Fibroblast of skin of back (primary cell): Measurements from ENCODE around the gene SERPINF2.

Experiments used
- DNase-seq: peaks from one replicate; pipeline ENCODE4 v3.0.0-alpha.2; 2013

SERPINF2 gene

GRCh38 chr17:1716076-1716911, 26.4 kb upstream of the SERPINF2 start:
- peak; percentile 100 for DNase-seq

DNA sequence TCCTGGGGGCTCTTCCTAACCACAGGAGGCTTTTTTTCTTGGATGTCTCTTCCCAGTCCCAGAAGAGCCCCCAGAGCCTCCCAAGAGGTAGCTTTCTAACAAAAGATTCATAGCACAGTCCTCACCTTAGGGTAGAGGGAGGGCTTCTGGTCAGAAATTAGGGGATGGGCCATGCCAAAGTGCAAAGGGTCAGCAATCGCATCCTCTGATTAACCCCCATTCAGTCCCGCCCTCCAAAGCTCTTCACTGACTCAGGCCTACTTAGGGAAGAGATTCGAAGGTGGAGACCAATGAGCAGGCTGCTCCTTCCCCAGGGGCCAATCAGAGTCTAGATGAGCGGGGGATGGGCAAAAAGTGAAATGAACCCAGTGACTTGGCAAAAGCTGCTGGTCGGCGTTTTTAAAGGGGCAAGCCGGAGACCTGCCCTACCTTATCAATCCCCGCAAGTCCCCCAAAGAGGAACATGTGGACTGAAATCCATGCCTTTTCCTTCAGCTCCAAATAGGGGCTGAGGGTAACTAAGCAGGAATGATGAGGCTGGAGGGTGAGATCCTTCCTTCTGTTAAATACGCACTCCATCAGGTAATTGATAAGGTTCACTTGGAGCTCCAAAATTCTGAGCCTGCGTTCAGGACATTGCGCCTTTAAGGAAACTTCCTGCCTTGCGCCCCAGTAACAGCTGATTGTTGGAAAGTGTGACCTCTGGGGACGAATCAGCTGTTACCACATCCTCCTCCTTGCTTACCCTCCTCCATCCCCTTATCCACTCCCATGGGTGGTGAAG, 25.6 kb upstream of the SERPINF2 start:
- peak; percentile 99 for DNase-seq

DNA sequence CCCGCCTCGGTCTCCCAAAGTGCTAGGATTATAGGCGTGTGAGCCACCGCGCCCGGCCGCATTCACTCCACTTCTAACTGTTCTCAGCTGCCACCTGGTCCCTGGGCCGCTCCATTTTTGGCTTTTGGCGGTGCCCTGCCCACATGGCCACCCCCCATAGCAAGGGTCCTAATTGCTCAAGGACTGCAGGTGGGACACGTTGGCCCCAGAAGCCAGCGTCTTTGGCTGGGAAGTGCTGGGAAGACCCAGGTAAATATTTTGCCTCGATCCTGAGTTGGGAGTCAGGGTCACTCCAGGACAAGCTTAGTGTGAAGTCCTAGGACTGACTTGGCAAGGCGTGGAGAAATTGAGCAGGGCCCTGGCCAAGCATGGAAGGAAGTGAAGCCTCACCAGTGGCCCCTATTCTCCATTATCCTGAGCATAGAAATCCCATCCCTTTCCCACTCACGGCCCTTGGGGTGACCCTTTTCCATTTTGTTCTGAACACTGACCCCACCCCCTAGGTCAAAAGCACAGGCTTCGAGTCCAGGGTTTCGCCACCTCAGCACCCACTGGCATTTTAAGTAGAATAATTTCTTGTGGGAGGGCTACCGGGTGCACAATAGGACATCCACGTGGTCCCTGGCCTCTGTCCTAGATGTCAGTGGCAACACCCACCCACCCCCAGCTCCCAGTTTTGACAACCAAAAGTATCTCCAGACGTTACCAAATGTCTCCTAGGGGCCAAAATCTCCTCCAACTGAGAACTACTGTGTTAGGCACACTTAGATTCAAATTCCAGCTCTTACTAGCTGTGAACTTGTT, 24.1 kb upstream of the SERPINF2 start:
- DNase-seq, result no peak

GRCh38 chr17:1720856-1721386, 21.8 kb upstream of the SERPINF2 start:
- DNase-seq, result peak; percentile 43

DNA sequence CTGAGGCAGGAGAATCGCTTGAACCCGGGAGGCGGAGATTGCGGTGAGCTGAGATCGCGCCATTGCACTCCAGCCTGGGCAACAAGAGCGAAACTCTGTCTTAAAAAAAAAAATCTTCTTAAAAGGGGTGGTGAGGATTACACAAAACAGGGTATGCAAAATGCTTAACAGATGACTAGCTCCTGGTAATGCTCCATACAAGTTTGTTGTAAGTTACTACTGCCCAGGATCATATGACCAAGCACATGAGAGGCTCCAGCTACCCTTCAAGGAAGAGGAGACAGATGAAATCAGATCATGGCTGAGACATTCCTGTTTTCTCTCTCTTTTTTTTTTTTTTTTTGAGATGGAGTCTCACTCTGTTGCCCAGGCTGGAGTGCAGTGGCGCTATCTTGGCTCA, 20.6 kb upstream of the SERPINF2 start:
- peak; percentile 33 for DNase-seq

DNA sequence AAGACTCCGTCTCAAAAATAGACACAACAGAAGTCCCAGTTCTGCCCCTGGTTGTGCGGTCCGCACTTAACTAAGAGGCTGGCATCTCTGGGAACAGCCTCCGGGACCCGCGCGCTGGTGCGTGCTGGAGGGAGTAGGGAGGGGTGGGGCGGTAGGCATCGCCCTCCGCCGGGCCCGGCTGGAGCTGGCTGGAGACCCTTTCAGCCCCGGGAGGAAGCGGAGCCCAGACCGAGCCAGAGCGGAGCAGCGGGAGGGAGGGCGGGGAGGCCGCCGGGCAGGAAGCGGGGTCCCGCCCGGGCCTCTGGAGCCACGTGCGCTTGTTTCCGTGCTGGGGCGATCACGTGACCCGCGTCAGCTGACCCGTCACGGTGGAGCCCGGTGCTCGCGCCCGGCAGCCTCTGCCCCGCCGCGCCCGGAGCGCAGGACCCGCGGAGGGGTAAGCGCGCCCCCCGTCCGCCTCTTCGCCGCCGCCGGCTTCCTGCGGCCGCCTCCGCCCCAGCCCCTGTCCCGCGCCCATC, 18.3 kb upstream of the SERPINF2 start, which contains the start of gene WDR81:
WDR81 (plus strand) TSS at position 354 of the 518 bp plus-strand sequence. CDS start 256 bp downstream, outside the sequence.
- DNase-seq, result peak; percentile 87

- DNase-seq, result no peak
These were observed 17.6 kb upstream of the SERPINF2 start for GRCh38 chr17:1724869-1725641.

DNA sequence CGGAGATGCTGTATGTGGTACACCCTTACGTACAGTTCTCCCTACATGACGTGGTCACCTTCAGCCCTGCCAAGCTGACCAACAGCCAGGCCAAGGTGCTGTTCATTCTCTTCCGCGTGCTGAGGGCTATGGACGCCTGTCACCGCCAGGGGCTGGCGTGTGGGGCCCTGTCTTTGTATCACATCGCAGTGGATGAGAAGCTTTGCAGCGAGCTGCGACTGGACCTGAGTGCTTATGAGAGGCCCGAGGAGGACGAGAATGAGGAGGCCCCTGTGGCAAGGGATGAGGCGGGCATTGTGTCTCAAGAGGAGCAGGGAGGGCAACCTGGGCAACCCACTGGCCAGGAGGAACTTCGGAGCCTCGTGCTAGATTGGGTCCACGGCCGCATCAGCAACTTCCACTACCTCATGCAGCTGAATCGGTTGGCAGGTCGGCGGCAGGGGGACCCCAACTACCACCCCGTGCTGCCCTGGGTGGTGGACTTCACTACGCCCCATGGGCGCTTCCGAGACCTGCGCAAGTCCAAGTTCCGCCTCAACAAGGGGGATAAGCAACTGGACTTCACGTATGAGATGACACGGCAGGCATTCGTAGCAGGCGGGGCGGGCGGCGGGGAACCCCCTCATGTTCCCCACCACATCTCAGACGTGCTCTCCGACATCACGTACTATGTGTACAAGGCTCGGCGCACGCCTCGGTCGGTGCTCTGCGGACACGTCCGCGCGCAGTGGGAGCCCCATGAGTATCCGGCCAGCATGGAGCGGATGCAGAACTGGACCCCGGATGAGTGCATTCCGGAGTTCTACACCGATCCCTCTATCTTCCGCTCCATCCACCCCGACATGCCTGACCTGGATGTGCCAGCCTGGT, 16.8 kb upstream of the SERPINF2 start:
- no peak for DNase-seq

- no peak for DNase-seq
These were observed 15.9 kb upstream of the SERPINF2 start for GRCh38 chr17:1726626-1727257.

GRCh38 chr17:1727258-1727789, 15.3 kb upstream of the SERPINF2 start:
- no peak for DNase-seq

- no peak for DNase-seq
These were observed 14.6 kb upstream of the SERPINF2 start for GRCh38 chr17:1727876-1728630.

DNA sequence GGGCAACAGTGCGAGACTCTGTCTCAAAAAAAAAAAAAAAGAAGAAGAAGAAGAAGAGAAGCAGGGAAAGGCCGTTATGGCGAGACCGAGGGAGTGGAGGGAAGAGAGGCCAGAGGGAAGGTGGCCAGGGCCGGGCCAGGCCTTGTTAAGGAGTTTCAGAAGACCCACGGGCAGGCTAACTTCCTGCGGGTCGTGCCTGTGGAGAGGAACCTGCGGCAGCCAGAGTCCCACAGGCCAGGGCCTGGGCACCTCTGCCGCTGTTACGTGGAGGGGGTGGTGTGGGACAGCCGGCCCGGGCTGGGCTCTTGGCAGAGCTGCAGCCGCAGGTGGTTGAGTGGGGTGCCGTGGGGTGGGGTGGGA, 12.7 kb upstream of the SERPINF2 start:
- DNase-seq, result no peak

DNA sequence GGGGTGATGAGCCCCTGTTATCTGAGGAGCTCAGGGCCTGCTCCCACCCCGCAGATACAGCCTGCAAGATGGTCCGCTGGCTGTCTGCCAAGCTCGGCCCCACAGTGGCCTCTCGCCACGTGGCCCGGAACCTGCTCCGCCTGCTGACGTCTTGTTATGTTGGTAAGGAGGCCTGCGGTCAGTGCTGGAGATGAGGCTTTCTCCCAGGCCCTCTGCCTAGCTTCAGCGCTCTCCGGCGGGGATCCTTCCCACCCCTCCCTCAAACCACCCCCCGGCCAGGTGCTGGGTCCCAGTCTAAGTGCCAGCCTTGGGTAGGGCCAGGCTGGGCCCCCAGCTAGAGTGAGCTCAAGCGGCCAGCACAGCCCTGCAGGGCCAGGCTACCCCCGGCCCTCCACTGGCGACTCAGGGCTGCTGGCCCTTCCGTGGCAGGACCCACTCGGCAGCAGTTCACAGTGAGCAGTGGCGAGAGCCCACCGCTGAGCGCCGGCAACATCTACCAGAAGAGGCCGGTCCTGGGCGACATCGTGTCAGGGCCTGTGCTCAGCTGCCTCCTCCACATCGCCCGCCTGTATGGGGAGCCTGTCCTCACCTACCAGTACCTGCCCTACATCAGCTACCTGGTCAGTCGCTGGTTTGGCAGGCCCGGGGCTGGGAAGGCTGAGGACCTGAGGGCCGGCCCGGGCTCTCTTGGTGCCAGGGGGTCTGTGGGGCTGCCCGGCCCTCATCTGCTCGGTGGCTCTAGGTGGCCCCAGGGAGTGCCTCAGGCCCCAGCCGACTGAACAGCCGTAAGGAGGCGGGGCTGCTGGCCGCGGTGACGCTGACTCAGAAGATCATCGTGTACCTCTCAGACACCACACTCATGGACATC, 12.1 kb upstream of the SERPINF2 start:
- no peak for DNase-seq

GRCh38 chr17:1731194-1731506, 11.5 kb upstream of the SERPINF2 start:
- DNase-seq, result no peak

DNA sequence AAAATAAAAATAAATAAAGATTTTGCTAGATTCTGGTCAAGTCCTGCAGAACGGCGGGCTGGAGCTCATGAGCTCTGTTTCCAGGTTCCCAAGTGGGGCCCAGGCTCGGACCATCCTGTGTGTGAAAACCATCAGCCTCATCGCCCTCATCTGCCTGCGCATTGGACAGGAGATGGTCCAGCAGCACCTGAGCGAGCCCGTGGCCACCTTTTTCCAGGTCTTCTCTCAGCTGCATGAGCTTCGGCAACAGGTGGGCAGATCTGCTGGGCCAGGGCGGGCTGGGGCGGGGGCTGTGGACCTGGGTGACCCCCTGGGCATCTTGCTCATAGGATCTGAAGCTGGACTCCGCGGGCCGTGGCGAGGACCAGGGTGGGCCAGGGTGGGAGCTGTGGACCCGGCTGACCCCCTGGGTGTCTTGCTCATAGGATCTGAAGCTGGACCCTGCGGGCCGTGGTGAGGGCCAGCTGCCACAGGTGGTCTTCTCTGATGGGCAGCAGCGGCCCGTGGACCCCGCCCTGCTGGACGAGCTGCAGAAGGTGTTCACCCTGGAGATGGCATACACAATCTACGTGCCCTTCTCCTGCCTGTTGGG, 10.3 kb upstream of the SERPINF2 start:
- DNase-seq, result no peak

- no peak for DNase-seq
These were observed 9.8 kb upstream of the SERPINF2 start for GRCh38 chr17:1732833-1733321.

DNA sequence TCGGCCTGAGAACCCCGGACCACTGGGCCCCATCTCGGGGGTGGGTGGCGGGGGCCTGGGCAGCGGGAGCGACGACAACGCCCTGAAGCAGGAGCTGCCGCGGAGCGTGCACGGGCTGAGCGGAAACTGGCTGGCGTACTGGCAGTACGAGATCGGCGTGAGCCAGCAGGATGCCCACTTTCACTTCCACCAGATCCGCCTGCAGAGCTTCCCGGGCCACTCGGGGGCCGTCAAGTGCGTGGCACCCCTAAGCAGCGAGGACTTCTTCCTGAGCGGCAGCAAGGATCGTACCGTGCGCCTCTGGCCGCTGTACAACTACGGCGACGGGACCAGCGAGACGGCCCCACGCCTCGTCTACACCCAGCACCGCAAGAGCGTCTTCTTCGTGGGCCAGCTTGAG, 8.9 kb upstream of the SERPINF2 start:
- DNase-seq, result no peak

DNA sequence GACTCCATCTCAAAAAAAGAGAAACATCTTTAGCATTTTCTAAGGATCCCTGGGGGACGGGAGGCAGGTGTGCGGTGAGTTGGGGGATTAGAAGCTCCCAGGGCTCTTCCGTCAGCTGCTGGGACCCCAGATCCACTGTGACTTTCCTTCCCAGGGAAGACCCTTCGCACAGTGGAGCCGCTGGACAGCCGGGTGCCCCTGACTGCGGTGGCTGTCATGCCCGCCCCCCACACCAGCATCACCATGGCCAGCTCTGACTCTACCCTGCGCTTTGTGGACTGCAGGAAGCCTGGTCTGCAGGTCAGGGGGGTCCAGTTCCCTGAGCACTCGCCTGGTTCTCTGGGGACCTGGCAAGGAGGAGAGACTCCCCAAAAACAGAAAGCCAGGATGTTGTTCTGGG, 7.3 kb upstream of the SERPINF2 start:
- no peak for DNase-seq
